Testis (tissue), 3 donors: ENCODE results near the gene FUT3. TPM values are rescaled to one million over a fixed set of nuclear protein-coding genes. Genes with fewer than 3 reads are reported as not detected.
"Not testable (repeated sequence)": the region's sequence is repeated elsewhere in the genome, so short reads cannot be mapped to it uniquely, and the experiment has no call there.

Experiments used
- DNase-seq: peaks from one replicate; pipeline ENCODE4 v3.0.0-alpha.2; 2019
- H3K27ac ChIP-seq, 2 donors: fragments of 200-600 bp; sonication (generic); one replicate each; pipeline ENCODE4 v1.5.1; 2019
- H3K27me3 ChIP-seq: fragments of 200-600 bp; sonication (generic); one replicate; pipeline ENCODE4 v1.5.1; 2019
- H3K36me3 ChIP-seq: fragments of 200-600 bp; sonication (generic); one replicate; pipeline ENCODE4 v1.5.1; 2017; ENCODE audit warnings: low read depth; ENCODE audit errors: missing control alignments
- H3K4me1 ChIP-seq: fragments of 200-600 bp; sonication (generic); one replicate; pipeline ENCODE4 v1.5.1; 2019
- H3K4me3 ChIP-seq, 2 donors: fragments of 200-600 bp; sonication (generic); one replicate each; pipeline ENCODE4 v1.5.1; 2017 to 2019
- H3K9me3 ChIP-seq: fragments of 200-600 bp; sonication (generic); one replicate; pipeline ENCODE4 v1.5.1; 2017
- POLR2A ChIP-seq: fragments of 450-650 bp; IDR thresholded peaks from one replicate; pipeline ENCODE4 v1.6.1; 2017; ENCODE audit warnings: antibody characterized with exemption, mild to moderate bottlenecking, moderate library complexity
- WGBS, 2 donors: methylation state at CpG; one replicate each; pipeline ENCODE4 v1.1.5; 2018; 5-methylcytosine and 5-hydroxymethylcytosine counted together
- intact Hi-C: fragments of 100-400 bp; cut with DNase I; formaldehyde crosslinking; loops from one replicate; pipeline ENCODE4 v1.15.1; 2023; ENCODE audit warnings: low total_unique reads
- polyA plus RNA-seq: library from polyadenylated mRNA; stranded (reverse); fragments of 350-450 nt; fragmentation: Illumina TruSeq; extraction: RNeasy Lipid Tissue Mini Kit (QIAGEN cat#74804); gene quantifications from one replicate; pipeline ENCODE4 v1.2.3, GENCODE V29; 2014; ENCODE audit warnings: low read depth, low replicate concordance; ENCODE audit not compliant: insufficient read depth
- total RNA-seq, 2 donors: library from RNA; depleted of rRNA; stranded (reverse); fragments of >200 nt; gene quantifications; one replicate each; pipeline ENCODE4 v1.2.3, GENCODE V29; 2016
- TF ChIP-seq, protein P1 (sequence below), 3 experiments: fragments of 450-650 bp in 2 of 3; fragments of 200-600 bp in 1 of 3; sonication (generic) in 1 of 3; IDR thresholded peaks; one replicate each; pipeline ENCODE4 v1.5.1; 2016 to 2019; ENCODE audit warnings: antibody characterized with exemption in 3 of 3, mild to moderate bottlenecking in 2 of 3, moderate library complexity in 1 of 3

FUT3 gene
- total and polyA plus RNA-seq, 3 donors from 2014 or later, result 1.1 to 4.4 (median 3.5) TPM

DNA sequence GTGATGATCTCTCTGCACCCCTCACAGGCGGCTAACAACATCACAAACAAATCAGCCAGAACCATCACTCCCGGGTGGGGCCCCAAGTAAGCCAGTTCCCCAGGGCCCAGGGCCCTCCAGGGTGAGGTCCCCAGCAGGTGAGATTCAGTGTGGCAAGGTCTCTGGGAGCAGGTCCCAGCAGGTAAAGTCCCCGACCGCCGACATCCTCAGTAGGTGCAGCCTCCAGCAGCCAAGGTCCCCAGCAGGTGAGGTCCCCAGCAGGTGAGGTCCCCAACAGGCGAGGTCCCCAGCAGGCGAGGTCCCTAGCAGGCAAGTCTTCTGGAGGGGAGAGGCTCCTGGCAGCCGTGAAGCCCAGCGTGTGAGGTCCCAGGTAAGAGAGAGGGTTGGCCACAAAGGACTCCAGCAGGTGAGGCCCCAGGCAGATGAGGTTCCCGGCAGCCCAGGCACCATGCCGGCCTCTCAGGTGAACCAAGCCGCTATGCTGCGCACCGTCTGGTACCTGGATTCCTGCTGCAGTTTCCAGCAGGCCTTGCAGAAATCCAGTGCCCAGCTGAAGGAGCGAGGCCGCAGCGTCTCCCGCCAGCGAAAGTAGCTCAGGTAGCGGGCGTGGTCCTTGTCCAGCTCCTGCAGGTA lies 7.8 kb downstream of the FUT3 start:
- DNase-seq, result no peak
- no peaks in the 10 kb centered on the region for H3K4me1 ChIP-seq
- 50 to 95% methylated on average over 1 to 21 of the region's 21 CpGs for WGBS, 2 donors

DNA sequence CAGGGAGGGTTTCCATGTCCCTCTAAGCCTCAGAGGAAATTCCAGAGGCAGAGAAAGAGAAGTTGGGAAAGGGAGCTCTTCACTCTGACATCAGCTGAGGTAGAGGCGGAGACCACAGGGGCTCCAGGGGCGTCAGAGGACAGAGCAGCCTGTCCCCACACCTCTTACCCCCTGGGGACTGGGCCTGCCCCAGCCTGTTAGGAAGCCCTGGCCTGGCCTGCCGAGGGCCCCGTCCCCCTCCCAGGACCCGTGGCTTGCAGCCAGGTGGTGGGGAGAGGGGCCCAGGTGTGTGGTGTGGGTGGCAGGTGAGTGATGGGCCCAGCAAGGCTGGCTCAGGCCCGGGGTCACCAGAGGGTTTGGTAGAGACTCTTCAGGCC lies 9.5 kb downstream of the FUT3 start:
- H3K27ac ChIP-seq, H3K27me3 ChIP-seq, DNase-seq, intact Hi-C loops, H3K36me3 ChIP-seq, H3K9me3 ChIP-seq, H3K4me1 ChIP-seq, H3K4me3 ChIP-seq: not testable (repeated sequence)
- 82% methylated on average over 6 of the region's 6 CpGs; no CpG with 5 or more reads in 1 of the 2 donors for WGBS, 2 donors

More for the DNA sequence above, 7.8 kb downstream of the FUT3 start:
- intact Hi-C loops, result no loop called here
- Histone ChIP-seq H3K27ac (no peak overlapping the region), H3K9me3 (no peaks in the 10 kb centered on the region), H3K4me3 (no peak overlapping the region), H3K36me3 (no peaks in the 10 kb centered on the region), H3K27me3 (no peaks in the 10 kb centered on the region)
- TF ChIP-seq POLR2A, result no peak
- TF ChIP-seq, protein P1, sequence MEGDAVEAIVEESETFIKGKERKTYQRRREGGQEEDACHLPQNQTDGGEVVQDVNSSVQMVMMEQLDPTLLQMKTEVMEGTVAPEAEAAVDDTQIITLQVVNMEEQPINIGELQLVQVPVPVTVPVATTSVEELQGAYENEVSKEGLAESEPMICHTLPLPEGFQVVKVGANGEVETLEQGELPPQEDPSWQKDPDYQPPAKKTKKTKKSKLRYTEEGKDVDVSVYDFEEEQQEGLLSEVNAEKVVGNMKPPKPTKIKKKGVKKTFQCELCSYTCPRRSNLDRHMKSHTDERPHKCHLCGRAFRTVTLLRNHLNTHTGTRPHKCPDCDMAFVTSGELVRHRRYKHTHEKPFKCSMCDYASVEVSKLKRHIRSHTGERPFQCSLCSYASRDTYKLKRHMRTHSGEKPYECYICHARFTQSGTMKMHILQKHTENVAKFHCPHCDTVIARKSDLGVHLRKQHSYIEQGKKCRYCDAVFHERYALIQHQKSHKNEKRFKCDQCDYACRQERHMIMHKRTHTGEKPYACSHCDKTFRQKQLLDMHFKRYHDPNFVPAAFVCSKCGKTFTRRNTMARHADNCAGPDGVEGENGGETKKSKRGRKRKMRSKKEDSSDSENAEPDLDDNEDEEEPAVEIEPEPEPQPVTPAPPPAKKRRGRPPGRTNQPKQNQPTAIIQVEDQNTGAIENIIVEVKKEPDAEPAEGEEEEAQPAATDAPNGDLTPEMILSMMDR (IDR thresholded peaks at IDR 0.05), result no peak

DNA sequence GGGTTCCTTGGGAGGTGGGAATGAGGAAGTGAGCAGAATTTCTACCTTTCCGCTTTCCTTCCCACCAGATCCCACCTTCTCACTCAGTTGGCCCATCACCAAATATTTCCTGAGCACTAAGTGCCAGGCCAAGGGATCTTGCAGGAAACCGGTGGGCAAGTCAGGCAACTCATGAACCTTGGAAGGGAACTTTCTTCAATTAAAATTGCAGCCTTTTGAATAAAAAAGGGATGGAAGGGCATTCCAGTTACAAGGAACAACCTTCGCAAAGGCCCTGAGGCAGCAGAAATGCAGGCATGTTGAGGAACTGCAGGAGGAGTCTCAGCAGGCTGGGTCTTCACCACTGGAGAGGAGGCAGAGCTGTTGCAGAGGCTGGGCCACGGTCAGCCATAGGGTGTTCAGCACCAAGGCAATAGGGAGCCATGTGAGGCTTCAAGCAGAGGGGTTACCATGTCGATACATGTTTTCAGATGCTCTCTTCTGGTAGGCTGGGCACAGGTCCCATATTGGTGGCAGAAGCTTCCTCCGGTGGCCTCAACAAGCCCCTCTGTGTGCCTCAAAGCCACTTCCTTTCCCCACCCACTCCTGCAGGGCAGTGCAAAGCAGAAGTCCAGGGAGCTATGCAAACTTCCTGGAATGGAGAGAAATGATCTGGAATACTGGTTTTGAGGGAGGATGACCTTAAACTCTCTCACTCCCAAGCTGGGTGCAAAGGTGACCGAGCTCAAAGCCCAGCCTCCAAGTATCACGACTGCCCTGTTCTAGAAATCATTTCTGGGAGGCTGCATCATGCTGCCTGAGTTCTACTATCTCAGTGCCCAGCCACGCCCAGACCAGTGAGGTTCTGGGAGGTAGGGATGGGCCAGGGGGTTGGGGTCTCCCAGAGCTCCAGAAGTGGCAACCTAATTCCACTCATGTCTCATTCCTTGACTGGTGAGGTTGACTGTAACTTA lies 11.9 kb downstream of the FUT3 start, which contains the start of gene FUT6:
Gene FUT6, minus strand, starts transcription at position 638 of the 953 bp plus-strand sequence. CDS start 7,135 bp downstream, outside the sequence.
- TF ChIP-seq, protein P1 (IDR thresholded peaks at IDR 0.05), result no peak
- no peak for TF ChIP-seq POLR2A
- H3K4me1 ChIP-seq, result no peaks in the 10 kb centered on the region
- DNase-seq, result no peak
- no peaks in the 10 kb centered on the region for H3K36me3 ChIP-seq
- WGBS, 2 donors, result 80 to 89% methylated on average over 8 to 9 of the region's 9 CpGs
- no peak within 1 kb of the TSS for H3K4me3 ChIP-seq
- no peaks in the 10 kb centered on the region for H3K27me3 ChIP-seq
- no peak within 1 kb of the TSS for H3K27ac ChIP-seq
- H3K9me3 ChIP-seq, result no peaks in the 10 kb centered on the region
- intact Hi-C loops, result no loop called here

DNA sequence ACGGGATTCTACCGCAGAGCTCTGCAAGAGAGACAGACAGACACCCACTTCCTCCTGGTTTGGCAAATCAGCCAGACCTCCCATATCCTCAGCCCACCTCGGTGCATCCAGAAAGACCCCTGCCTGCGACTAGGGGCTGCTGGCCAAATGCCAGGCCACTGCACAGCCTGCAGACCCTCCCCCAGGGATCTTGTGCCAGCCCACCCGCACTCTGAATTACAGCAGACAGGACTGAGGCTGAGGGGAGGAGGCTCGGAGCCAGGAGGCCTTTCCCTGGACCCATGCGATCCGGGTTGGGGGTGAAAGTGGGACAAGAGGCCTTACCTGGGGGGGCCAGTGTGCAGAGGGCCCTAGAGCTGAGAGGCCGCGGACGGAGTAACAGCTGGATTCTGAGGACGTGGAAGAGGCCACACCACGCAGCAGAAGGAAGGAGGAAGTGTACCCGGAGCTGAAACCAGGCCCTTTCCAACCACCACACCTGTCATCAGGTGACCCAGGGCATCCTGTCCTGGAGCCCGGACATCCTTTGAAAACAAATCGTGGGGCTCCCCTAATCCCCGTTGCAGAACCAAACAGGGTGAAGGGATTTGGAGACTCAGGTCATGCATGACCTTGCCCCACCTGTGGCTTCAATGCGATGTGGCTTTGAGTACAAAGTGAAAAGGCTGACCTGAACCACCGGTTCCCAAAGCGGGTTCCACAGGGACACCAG lies 12.7 kb downstream of the FUT3 start:
- DNase-seq, result no peak
- TF ChIP-seq, protein P1 (IDR thresholded peaks at IDR 0.05), result no peak
- no peak for TF ChIP-seq POLR2A
- WGBS, 2 donors, result 64 to 77% methylated on average over 15 to 20 of the region's 20 CpGs
- intact Hi-C loops, result no loop called here
- Histone ChIP-seq H3K36me3 (no peaks in the 10 kb centered on the region), H3K4me1 (no peaks in the 10 kb centered on the region), H3K4me3 (no peak overlapping the region), H3K9me3 (no peaks in the 10 kb centered on the region), H3K27ac (no peak overlapping the region), H3K27me3 (no peaks in the 10 kb centered on the region)
